ENCODE measurements around the gene FAM89B. TPM values are rescaled to one million over a fixed set of nuclear protein-coding genes. Genes with fewer than 3 reads are reported as not detected.

Gene FAM89B
- total RNA-seq, 1 donor from 2014 or later: 104 TPM

DNA sequence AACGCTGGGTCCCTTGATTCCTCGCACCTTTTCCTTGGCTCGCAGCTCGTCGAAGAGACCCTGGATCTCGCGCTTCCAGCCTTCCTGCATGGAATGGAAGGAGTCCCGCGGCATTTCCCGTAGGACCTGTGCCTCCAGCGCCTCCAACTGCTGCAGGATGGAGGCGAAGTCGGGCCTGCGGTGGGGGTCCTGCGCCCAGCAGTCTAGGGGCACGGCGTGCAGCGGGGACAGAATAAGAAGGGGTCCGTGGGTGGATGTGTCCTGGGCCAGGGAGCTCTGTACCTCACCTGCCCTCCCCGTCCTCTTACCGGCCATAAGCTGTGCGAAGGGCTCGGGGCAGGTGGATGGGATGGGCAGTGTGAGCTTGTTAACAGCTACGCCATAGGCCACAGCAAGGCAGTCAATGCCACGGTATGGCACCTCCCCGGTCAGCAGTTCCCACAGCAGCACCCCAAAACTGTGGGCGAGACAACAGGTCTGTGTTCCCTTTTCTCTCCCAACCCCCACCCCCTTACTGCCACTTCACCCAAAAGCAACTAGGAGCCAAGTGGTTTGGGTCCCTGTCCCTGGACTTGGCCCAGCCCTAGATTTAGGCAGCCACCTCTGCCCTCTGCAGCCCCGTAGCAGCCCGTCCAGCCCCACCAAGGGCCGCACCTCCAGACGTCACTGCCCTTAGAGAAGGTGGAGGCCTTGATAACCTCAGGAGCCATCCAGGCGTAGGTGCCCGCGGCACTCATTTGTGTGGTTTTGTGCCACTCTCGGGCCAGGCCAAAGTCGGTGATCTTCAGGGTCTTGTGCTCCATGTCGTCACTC, 35.5 kb downstream of the FAM89B start:
- H3K27ac ChIP-seq: peak overlapping the region in 1 of 2 donors; percentile 39
- intact Hi-C loops (cut with DNase I): loop anchor here (2.0 kb wide), 1 partner anchor 31 kb away; the partner anchor contains the start of gene EHBP1L1
- TF ChIP-seq, protein P1, sequence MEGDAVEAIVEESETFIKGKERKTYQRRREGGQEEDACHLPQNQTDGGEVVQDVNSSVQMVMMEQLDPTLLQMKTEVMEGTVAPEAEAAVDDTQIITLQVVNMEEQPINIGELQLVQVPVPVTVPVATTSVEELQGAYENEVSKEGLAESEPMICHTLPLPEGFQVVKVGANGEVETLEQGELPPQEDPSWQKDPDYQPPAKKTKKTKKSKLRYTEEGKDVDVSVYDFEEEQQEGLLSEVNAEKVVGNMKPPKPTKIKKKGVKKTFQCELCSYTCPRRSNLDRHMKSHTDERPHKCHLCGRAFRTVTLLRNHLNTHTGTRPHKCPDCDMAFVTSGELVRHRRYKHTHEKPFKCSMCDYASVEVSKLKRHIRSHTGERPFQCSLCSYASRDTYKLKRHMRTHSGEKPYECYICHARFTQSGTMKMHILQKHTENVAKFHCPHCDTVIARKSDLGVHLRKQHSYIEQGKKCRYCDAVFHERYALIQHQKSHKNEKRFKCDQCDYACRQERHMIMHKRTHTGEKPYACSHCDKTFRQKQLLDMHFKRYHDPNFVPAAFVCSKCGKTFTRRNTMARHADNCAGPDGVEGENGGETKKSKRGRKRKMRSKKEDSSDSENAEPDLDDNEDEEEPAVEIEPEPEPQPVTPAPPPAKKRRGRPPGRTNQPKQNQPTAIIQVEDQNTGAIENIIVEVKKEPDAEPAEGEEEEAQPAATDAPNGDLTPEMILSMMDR (IDR thresholded peaks at IDR 0.05): no peak
- DNase-seq (ENCODE audit: low spot score in 2 of 2): no peak
- peaks cover 37 to 46% of the 10 kb centered on the region in 2 donors for H3K36me3 ChIP-seq
- no peaks in the 10 kb centered on the region for H3K27me3 ChIP-seq
- H3K9me3 ChIP-seq: no peaks in the 10 kb centered on the region
- H3K4me3 ChIP-seq: peak overlapping the region; percentile 40 to 43
- H3K4me1 ChIP-seq: peaks cover 5 to 34% of the 10 kb centered on the region in 2 donors

DNA sequence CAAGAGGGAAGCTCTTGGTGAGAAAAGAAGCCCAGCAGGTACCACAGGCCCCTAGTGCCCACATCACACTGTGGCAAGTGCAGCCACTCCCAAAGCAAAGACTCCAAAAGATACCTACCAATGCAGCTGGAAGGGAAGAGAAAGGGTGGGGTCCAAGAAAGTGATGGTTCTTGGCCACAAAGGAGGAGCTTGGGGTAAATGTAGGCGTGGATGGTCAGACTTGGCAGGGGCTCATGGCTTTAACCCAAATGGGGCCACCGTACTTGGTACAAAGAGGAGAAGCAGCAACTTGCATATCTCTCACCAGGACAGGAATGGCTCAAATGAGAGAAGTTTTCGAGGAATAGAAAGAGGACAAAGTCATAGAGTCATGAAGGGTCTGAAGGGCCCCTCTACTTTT, 36.9 kb downstream of the FAM89B start:
- H3K9me3 ChIP-seq: no peaks in the 10 kb centered on the region
- H3K36me3 ChIP-seq: peaks cover 23 to 32% of the 10 kb centered on the region in 2 donors
- no peak overlapping the region for H3K4me3 ChIP-seq
- no peaks in the 10 kb centered on the region for H3K27me3 ChIP-seq
- TF ChIP-seq, protein P1 (IDR thresholded peaks at IDR 0.05): no peak
- peaks cover 8 to 40% of the 10 kb centered on the region in 2 donors for H3K4me1 ChIP-seq
- DNase-seq (ENCODE audit: low spot score in 2 of 2): no peak
- intact Hi-C loops (cut with DNase I): no loop called here
- H3K27ac ChIP-seq: no peak overlapping the region

DNA sequence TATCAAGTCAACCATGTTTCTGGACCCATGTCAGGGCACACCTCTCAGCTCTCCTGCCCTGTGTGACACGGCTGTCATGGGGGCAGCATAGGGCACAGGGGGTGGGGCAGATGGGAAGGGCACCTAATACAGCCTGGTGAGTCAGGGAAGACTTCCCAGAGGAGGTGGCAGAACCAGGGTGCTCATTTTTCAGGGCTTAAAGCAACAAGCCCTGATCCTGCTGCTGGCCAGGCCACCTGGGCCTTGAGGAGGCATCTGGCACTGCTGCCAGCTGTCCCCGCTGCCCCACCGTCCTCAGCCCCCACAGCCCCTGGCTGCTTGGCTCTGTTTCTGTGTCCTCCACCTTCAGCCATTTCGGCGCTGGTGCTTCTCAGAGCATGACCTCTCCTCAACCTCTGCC, 37.3 kb downstream of the FAM89B start:
- Histone ChIP-seq H3K4me1 (peaks cover 8 to 40% of the 10 kb centered on the region in 2 donors), H3K27ac (no peak overlapping the region), H3K9me3 (no peaks in the 10 kb centered on the region), H3K36me3 (peaks cover 19 to 27% of the 10 kb centered on the region in 2 donors), H3K27me3 (no peaks in the 10 kb centered on the region), H3K4me3 (no peak overlapping the region)
- intact Hi-C loops (cut with DNase I): loop anchor here (5.0 to 10.0 kb wide), 2 partner anchors 82 to 105 kb away; partner anchors contain the start of genes KAT5 and SCYL1
- no peak for DNase-seq (ENCODE audit: low spot score in 2 of 2)
- TF ChIP-seq, protein P1 (IDR thresholded peaks at IDR 0.05): no peak

DNA sequence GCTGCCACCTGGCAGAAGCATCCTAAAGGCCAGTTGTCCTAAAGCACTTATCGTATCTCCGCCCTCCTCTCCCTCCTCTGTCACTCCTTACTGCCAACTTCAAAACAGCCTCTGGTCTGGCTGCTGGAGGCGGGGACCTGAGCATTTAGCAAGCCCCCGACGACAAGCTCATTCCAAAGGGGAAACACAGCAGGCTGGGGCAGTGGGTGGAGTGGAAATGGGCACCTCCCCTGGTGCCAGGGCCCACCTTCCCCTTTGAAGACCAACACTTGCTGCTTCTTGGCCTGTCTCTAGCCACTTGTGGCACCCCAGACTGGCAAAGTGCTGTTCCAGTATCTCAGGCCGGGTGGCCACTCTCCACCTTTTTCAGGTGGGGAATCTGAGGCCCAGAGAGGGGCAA, 38.1 kb downstream of the FAM89B start:
- peaks cover 8 to 40% of the 10 kb centered on the region in 2 donors for H3K4me1 ChIP-seq
- no peak for DNase-seq (ENCODE audit: low spot score in 2 of 2)
- H3K27me3 ChIP-seq: no peaks in the 10 kb centered on the region
- peak overlapping the region in 1 of 2 donors; percentile 76 for H3K4me3 ChIP-seq
- peak overlapping the region; percentile 50 to 95 for H3K27ac ChIP-seq
- intact Hi-C loops (cut with DNase I): loop anchor here (5.0 to 10.0 kb wide), 2 partner anchors 83 to 104 kb away; partner anchors contain the start of genes KAT5 and SCYL1
- H3K9me3 ChIP-seq: no peaks in the 10 kb centered on the region
- TF ChIP-seq, protein P1 (IDR thresholded peaks at IDR 0.05): no peak
- peaks cover 11 to 20% of the 10 kb centered on the region in 2 donors for H3K36me3 ChIP-seq

DNA sequence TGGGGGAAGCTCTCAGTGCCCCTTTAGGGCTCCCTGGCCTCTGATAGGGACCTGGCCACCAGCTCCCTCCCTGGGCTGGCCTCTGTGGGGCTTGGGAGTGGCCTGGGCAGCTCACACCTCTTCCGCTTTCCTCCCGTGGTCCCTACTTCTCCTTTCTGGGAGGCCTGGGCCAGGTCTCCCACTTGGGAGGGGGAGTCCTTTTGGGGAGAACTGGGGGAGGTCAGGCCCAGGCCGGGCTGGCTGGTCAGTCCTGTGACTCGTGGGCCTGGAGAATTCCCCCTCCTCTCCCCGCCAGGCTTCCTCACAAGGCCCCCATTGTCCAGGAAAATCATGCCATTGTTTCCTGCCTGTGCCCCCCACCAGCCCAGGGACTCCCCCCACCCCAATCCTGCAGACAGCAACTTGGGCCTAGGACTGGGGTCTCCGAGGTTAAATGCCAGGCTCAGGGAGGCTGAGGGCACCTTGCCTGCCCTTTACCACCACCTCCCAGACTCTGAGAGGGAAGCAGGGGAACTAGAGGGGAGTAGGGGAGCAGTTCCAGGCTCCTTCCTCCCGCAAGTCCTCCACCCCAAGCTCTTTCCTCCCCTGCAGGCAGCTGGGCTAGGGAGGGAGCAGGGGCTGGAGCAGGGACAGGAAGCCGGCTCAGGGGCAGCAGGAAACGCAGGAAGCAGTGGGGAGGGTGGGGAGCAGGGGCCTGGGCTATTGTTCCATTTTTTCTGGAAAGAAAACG, 38.9 kb downstream of the FAM89B start:
- TF ChIP-seq, protein P1 (IDR thresholded peaks at IDR 0.05): no peak
- Histone ChIP-seq H3K36me3 (peaks cover 3 to 14% of the 10 kb centered on the region in 2 donors), H3K27me3 (no peaks in the 10 kb centered on the region), H3K27ac (peak overlapping the region; percentile 50 to 95), H3K9me3 (no peaks in the 10 kb centered on the region), H3K4me1 (peaks cover 11 to 40% of the 10 kb centered on the region in 2 donors), H3K4me3 (peak overlapping the region; percentile 76 to 87)
- intact Hi-C loops (cut with DNase I): loop anchor here (5.0 to 10.0 kb wide), 2 partner anchors 84 to 104 kb away; partner anchors contain the start of genes KAT5 and SCYL1
- DNase-seq (ENCODE audit: low spot score in 2 of 2): no peak

Data from ascending aorta (tissue), 2 donors.